ENCODE measurements around the gene PRKCG.

DNA sequence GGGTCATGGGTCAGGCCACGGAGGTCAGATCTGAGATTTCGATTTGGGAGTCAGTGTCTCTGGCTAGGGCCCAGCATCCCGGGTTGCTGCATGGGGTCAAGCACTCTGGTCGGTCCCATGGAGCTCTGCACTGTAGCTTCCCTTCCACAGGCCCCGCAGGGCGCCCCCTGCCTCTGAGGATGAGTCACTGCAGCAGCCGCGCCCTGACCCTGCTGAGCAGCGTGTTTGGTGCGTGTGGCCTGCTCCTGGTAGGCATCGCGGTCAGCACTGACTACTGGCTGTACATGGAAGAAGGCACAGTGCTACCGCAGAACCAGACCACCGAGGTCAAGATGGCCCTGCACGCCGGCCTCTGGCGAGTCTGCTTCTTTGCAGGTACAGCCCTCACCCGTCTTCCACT is 30.7 kb downstream of the PRKCG start:
- TF ChIP-seq POLR2A (IDR thresholded peaks at IDR 0.05; ENCODE audit: borderline replicate concordance, extremely low read depth, insufficient read depth, insufficient read length) (no peak), CTCF (IDR thresholded peaks at IDR 0.05 in 2 of 3, conservative IDR thresholded peaks at IDR 0.05 in 1 of 3; ENCODE audit: borderline replicate concordance in 1 of 3, insufficient read depth in 1 of 3, low read depth in 2 of 3, low read length in 2 of 3) (peak; percentile 10 to 67 (median 62); a peak in 4 of 6 replicates), RAD21 (IDR thresholded peaks at IDR 0.05; ENCODE audit: low read depth) (peak; percentile 10; the same call in 1 of the 2 replicates), ZFX (IDR thresholded peaks at IDR 0.05) (no peak), EZH2 (IDR thresholded peaks at IDR 0.05) (no peak), REST (IDR thresholded peaks at IDR 0.05; ENCODE audit: low read depth) (no peak), ZNF274 (IDR thresholded peaks at IDR 0.05; ENCODE audit: low read depth, low read length) (no peak), ZBTB33 (IDR thresholded peaks at IDR 0.05; ENCODE audit: extremely low read depth, insufficient replicate concordance, low read length) (no peak), FOSL1 (IDR thresholded peaks at IDR 0.05; ENCODE audit: low read depth) (no peak), SIN3A (IDR thresholded peaks at IDR 0.05; ENCODE audit: low read depth) (no peak), EZH2phosphoT487 (IDR thresholded peaks at IDR 0.05; ENCODE audit: borderline replicate concordance) (no peak), JUND (IDR thresholded peaks at IDR 0.05) (no peak)
